GM18517 (cell line): ENCODE results near the gene BTRC.
"Not testable (repeated sequence)": the region's sequence is repeated elsewhere in the genome, so short reads cannot be mapped to it uniquely, and the experiment has no call there.

Experiments
- ATAC-seq: cut with Tn5 transposase; IDR thresholded peaks from one replicate; pipeline ENCODE4 v1.9.1; 2021; ENCODE audit warnings: mild to moderate bottlenecking, moderate library complexity; ENCODE audit not compliant: unreplicated experiment

Gene BTRC

DNA sequence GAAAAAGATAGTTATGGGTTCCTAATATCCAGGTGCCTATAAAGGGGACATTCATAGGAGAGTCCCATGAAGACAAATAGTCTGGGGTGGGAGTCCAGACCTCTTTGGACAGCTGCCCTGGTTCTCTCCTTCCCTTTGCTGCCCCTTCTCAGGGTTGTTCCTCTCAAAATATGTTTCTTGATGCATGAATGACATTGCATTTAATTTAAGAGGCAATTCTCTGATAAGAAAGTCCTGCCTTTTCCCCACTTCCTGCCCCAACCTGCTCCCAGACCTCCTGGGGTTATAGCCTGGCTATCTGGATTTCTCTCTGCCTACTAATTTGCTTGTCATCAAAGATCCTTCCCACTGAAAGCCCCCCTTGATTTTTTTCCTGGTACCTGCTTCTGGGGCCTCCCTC, 12.5 kb upstream of the BTRC start:
- ATAC-seq, result no peak

DNA sequence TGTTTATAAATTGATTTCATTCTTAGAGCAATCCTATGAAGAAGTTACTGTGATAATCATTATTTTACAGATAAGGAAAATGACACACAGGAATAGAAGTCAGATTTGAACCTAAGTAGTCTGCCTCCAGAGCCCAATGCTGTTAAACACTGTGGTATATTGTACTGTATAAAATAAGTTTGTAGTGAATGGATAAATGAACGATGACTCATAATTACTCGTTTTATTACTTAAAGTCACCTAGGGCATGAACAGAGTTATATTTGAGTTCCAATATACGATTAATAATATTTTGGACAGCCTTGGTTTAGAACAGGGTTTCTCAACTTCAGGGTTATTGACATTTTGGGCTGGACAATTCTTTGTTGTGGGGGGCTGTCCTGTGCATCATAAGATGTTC, 7.8 kb upstream of the BTRC start:
- ATAC-seq, result no peak

DNA sequence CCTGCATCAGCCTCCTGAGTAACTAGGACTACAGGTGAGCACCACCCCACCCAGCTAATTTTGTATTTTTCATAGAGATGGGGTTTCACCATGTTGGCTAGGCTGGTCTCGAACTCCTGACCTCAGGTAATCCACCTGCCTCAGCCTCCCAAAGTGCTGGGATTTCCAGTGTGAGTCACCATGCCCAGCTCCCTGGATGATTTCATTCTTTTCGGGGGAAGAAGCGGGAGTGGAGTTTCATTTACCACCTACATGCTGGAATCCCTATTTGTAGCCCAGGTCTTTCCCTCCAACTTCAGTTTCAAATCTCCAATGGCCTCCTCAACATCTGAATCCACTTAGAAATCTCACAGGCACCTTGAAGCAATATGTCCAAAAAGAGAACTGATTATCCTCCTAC, 2.9 kb upstream of the BTRC start:
- ATAC-seq, result no peak

DNA sequence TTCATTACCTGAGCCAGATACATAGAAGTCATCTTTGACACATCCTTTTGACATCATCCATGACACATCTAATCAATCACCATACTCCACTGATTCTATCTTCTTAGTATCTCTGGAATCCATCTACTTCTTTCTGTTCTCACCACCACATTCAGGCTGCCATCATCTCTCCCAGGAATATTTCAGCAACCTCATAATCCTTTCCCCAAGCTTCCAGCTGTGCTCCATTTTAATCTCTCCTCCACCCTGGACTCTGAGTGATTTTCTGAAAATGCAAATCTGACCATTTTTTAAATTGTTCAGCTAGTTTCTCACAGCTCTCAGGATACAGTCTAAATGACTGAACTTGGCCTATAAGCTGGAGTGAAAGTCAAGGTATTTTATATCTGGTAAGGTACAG, 2.5 kb upstream of the BTRC start:
- no peak for ATAC-seq

DNA sequence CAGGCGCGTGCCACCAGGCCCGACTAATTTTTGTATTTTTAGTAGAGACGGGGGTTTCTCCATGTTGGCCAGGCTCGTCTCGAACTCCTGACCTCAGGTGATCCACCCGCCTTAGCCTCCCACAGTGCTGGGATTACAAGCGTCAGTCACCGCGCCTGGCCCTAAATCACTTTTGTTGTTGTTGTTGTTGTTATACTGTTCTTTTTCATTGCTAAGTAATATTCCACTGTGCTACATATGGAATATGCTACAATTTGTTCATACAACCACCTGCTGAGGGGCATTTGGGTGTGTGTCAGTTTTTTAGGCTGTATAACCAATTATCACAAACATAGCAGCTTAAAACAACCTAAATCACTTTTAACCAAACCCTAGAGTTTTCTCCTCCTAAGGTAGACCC, 1.1 kb upstream of the BTRC start:
- ATAC-seq, result not testable (repeated sequence)

DNA sequence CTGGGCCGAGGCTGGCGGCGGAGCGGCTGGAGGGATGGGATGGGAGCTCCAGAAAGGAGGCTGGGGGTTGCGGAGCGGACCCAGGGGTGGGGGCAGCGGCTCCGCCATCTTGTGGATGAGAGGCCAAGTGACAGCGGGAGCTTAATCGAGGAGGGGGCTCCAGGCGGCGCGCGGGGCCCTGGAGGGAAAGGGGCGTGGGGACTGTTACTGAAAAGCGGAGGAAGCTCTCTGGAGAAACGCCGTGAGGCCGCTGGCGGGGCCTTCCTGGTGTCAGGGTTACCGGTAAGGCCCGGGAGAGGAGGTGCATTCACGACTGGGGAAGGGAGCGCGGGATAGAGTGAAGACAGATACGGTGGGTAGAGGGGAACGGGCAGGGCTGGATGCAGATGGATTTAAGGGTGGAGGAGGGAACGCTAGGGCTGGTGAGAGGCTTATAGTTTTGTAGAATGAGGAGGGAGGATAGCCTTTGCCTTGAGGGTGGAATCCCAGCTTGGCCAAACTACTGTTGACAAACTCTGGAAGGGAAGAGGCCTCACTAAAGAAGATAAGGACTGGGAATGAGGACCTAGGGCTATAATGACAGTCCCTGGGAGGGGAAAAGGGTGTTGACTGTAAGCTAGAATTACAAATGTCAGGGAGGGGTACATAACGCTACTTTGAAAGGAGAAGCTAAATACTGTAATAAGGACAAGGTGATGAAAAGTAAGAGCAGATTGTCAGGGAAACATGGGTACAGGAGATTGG, 535 bp downstream of the BTRC start:
- ATAC-seq, result no peak

DNA sequence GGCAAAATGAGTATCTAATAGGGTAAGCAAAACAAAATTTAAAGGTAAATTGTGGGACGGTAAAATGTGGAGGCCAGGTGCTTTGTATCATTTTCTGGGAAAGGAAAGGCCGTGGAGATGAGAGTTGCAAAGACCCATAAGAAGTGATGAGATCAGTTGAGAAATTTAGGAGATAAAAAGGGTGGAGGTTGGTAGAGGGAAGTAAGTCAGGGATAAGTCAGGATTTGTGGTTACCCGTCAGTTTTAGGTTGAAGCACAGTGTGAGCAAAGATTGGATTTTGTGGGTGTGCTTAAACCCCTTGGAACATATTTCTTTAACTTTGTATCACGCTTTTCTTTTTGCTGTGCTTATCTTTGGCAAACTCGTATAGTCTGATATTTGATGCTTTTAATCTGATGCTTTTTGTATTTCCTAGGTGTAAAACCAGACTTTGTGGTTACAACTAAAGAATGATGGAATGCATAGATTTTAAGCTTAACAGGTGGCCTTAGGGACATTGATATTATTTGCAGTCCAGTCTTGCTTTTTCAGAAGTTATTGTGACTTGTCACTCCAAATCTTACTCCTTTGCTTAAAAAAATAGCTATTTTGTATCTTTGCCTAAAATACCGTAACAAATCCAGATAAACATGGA, 1.2 kb downstream of the BTRC start:
- no peak for ATAC-seq

DNA sequence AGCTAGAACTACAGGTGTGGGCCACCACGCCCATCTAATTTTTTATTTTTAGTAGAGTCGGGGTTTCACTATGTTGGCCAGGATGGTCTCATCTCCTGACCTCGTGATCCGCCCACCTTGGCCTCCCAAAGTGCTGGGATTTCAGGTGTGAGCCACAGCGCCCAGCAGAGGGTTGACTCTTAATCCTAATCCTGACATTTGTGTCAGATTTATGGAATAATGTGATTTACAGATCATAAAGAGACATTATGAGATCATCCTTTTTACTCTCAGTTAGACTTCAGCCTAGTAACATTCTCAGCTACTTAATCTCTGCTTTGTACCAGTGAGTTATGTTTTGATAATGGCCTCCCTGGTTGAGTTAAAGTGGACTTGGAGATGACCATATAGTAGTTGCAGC, 2.2 kb downstream of the BTRC start:
- ATAC-seq, result no peak

DNA sequence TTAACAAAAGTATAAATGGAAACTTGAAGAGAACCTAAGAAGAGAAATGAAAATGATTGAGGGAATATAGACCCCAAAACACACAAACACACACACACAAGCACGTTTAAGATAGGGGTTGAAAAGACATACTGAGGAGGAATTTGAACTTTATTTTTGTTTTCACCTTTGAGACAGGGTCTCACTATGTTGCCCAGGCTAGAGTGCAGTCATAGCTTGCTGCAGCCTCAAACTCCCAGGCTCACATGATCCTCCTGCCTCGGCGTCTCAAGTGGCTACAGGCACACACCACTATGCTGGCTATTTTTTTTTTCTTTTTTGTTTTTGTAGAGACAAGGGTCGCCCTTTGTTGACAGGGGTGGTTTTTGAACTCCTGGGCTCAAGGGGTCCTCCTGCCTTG, 4.0 kb downstream of the BTRC start:
- no peak for ATAC-seq

DNA sequence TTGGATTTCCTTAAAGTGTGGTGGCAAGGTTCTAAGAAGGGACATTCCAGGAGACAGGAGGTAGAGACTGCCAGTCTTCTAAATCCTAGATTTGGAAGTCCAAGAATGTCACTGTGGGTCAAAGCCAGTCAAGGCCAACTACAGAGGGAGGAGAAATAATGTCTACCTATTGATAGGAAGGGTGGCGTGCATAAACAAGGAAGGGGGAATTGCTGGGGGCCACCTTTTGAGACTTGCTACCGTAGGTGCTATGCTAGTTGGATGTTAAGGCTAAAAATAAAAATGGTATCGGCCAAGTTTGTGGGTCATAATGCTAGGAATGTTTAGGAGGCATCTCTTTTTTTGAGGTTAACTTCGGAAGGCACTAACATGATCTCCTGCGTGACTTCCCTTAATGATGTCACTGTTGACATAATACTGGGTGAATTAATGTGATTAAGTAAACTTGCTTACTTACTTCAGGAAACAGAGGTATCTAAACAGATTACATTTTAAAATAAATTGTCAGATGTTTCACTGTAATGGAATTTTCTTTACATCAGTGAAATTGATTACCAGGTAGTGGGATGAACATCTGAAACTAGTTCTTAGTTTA, 4.8 kb downstream of the BTRC start:
- no peak for ATAC-seq

DNA sequence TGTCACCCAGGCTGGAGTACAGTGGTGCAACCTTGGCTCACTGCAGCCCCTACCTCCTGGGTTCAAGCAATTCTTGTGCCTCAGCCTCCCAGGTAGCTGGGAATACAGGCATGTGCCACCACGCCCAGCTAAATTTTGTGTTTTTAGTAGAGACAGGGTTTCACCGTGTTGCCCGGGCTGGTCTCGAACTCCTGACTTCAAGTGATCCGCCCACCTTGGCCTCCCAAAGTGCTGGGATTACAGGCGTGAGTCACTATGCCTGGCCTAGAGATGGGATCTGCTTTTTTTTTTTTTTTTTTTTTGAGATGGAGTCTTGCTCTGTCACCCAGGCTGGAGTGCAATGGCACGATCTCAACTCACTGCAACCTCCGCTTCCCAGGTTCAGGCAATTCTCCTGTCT, 6.1 kb downstream of the BTRC start:
- not testable (repeated sequence) for ATAC-seq

DNA sequence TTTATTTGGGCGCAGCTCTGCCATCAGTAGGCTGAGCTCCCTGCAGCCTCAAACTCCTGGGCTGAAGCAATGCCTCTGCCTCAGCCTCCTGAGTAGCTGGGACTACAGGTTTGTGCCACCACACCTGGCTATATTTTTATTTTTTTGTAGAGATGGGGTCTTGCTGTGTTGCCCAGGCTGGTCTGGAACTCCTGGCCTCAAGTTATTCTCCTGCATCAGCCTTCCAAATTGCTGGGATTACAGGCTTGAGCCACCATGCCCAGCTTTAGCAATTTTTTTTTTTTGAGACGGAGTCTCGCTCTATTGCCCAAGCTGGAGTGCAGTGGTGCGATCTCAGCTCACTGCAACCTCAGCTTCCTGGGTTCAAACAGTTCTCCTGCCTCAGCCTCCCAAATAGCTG, 6.9 kb downstream of the BTRC start:
- ATAC-seq, result not testable (repeated sequence)

DNA sequence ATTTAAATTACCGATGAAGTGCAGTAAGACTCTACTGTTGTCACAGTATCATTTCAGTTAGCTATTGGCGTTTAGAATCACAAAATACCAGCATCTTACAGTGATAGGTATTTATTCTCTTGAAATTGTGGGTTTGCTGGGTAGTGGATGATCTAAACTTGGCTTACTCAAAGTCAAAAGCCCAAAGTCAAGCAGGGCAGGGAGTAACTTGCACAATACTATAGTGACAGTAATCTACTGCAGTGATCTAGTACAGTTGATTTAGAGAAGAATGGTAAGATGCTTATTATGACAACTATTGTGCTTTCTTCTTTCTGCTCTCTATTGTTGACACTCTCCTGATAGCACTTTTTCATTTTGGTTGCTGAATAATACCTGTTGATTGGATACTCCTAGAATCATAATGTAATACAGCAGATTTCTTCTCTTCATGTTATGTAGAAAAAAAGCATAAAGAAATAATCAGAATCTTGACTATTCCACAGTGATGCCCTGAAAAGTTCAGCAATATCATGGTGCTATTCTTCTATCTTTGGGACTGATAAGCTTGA, 10.0 kb downstream of the BTRC start:
- no peak for ATAC-seq

DNA sequence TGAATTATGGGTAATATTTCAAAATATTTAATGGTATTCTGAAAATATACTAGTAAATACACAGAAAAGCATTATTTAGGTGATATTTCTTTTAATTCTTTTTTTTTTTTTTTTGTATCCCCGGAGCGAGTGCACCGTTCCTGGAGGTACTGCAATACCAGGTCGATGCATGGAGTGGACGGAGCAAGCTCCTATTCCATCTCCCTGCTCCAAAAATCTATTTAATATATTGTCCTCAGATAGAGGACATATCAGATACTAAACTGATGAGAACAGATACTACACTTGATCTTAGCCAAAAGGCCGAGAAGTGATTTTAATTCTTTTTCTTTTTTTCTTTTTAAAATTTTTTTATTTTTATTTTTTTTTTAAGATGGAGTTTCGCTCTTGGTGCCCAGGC, 10.8 kb downstream of the BTRC start:
- ATAC-seq, result no peak

DNA sequence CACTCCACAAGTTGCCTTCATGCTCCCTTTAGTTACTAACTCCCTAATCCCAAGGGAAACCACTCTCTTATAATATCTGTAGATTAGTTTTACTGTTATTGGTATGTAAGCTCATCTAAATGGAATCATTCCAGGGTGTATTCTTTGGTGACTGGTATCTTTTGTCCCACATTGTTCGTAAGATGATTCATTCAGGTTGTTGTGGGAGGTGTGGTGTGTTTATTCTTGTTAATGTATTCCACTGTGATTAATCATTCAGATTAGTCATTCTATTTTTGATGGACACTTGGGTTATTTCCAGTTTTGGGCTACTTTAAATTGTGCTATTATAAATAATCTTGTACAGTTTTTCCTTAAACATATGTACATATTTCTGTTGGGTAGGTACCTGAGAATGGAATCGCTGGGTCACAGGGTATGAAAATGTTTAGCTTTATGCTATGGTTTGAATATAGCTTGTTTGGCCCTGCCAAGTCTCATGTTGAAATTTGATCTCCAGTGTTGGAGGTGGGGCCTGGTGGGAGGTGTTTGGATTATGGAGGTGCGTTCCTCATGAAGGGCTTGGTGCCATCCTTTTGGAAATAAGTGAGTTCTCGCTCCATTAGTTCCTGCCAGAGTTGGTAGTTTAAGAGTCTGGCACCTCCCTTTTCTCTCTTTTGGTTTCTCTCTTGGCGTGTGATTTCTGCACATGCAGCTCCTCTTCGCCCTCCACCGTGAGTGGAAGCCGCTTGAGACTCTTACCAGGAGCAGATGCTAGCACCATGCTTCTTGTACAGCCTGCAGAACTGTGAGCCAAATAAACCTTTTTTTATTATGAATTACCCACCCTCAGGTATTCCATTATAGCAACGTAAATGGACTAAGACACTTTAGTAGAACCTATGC, 13.8 kb downstream of the BTRC start:
- no peak for ATAC-seq

DNA sequence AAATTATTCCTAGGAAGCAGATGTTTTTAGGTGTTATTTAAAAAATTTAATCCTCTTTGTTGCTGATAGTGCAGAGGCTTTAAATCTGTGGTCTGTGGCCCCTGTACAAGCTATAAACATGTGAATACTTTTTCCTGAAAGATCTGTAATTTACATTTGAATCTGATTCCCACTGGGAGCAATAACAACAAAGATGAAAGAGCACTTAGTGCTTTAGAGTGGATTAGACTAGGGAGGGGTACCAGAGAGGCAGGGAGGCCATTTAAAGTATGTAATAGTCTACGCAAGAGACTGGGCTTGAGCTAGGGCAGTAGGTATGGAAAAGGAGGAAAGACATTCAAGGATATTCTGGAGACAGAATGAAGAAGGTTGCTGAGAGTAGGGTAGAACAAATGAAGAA, 19.1 kb downstream of the BTRC start:
- no peak for ATAC-seq

DNA sequence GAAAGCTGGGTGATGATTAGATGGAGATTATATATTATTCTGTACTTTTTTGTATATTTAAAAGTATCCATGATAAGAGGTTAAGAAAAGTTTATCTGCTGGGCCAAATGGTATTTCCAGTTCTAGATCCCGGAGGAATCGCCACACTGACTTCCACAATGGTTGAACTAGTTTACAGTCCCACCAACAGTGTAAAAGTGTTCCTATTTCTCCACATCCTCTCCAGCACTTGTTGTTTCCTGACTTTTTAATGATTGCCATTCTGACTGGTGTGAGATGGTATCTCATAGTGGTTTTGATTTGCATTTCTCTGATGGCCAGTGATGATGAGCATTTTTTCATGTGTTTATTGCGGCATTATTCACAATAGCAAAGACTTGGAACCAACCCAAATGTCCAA, 20.0 kb downstream of the BTRC start:
- not testable (repeated sequence) for ATAC-seq

DNA sequence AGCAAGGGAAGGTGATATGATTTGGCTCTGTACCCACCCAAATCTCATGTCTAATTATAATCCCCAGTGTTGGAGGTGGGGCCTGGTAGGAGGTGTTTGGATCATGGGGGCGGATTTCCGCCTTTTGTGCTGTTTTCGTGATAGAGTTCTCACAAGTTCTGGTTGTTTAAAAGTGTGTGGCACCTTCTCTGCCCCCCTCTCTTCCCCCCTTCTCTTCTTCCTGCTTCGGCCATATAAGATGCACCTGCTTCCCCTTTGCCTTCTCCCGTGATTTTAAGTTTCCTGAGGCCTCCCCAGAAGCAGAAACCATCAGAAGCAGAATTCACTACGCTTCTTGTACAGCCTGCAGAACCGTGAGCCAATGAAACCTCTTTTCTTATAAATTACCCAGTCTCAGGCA, 21.1 kb downstream of the BTRC start:
- no peak for ATAC-seq

DNA sequence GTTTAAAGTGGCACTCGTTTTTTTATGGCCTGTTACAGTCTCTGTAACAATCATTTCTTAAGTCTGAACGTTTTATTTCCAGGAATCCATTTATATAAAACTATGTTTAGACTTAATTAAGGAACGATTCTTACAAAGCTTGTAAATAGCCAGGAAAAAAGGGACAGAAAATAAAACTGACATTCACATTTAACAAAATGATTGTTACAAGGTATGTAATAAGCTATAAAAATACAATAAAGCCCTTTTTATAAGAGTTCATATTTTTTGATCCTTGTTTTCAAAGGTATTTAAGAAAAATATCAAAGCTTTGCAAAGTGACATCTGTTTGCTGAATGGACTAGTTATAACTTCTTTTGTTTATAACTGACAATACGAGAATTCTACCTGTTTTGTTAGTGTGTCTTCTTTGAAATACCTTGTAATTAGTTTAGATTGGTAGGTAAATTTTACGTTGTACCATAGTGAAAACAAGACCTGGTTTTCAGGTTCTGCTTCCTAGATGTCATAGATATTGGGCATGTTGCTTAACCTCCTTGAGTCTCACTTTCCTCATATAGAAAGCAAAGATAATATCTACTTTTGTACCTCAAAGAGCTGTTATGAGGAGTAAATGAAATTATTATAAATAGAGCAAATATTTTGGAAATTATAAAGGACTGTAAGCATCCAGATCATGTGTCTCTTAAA, 25.8 kb downstream of the BTRC start:
- ATAC-seq, result no peak

DNA sequence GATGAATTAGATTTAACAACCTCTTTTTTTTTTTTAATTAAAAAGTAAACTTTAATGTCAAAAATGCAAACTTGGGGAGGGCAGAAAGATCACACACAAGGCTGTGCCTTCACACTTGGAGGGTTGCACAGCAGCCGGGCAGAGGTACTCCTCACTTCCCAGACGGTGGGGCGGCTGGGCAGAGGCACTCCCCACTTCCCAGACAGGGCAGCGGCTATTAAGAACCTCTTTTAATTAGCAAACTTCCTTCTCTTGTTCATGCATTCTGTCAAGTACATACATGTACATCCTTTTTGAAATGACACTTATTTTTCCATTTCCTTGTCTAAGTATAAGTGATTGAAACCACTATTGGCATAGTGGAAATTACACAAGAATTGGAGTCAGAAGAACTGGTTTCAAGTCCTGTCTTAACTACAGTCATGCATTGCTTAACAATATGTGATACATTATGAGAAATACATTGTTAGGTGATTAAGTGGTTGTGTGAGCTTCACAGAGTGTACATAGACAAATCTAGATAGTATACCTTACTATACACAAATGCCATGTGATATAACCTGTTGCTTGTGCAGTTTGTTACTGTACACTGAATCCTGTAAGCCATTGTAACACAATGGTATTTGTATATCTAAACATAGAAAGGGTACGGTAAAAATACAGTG, 26.5 kb downstream of the BTRC start:
- no peak for ATAC-seq
